Thyroid gland (tissue), 4 donors: ENCODE results near the gene FKBP7.

Experiments
- CTCF ChIP-seq, 6 experiments: fragments of 200-600 bp in 3 of 6; fragments of 450-650 bp in 3 of 6; sonication (generic) in 3 of 6; IDR thresholded peaks; one replicate each; pipeline ENCODE4 v1.5.1; 2016 to 2019; ENCODE audit warnings: antibody characterized with exemption in 6 of 6, mild to moderate bottlenecking in 2 of 6, inconsistent platforms in 1 of 6, moderate library complexity in 1 of 6
- POLR2A ChIP-seq, 2 donors: fragments of 450-650 bp; IDR thresholded peaks; one replicate each; pipeline ENCODE4 v1.6.1; 2017; ENCODE audit warnings: antibody characterized with exemption in 2 of 2, mild to moderate bottlenecking in 2 of 2, moderate library complexity in 1 of 2

- TF ChIP-seq CTCF (IDR thresholded peaks at IDR 0.05) (no peak), POLR2A (IDR thresholded peaks at IDR 0.05) (no peak)
Observed at GRCh38 chr2:178455947-178456346, 22.5 kb downstream of the FKBP7 start.
